ENCODE results near the gene NEMP1. TPM values are rescaled to one million over a fixed set of nuclear protein-coding genes. Genes with fewer than 3 reads are reported as not detected.

Gene NEMP1
- total RNA-seq = 3.8 and 4.7 TPM in 2 replicates

DNA sequence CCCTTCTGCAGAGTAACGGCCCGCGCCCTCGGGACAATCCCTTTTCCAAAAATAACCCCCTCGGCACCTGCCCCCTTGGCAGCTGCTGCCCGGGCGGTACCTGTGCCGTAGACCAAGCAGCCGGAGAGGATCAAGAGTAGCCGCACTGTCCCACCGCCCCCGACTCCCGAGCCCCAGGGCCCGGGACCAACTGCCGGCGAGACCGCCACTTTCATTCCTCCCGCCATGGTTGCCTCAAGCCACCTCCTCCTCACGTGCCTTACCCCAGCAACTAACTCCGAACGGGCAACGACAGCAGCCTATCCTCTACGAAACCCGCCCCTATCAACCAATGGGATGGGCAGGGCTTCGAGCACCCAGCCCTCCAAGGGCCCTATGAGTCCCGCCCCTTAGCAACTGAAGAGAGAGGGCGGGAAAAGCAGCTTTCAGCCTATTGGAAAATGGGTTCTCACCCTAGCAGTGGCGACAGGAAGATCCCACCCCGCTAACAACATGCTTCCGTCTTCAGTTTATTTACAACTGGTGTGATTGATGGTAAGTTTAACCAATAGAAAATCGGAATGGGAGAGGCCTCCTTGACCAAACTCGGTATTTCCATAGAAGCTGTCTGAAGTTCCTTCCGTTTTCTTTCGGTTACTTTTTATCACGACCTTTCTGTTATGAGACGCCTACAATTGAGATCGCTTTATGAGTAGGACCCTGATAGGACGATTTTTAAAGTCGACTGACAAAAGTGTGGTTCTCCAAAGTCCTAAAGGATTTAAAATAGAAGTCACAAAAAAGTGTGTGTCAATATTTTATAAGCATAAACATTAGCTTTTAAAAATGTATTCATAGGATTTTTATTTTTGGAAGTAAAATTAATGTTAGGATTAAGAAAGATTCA is at the start of gene NEMP1:
Gene NEMP1 (minus strand): TSS at position 273 of the 886 bp plus-strand sequence. CDS start 46 bp downstream, at position 227.

GRCh38 chr12:57127726-57128518 is 49.3 kb upstream of the NEMP1 start, which contains the start of gene LRP1:
Gene LRP1 (plus strand): TSS chr12:57128483. CDS start chr12:57128965, 482 bp downstream.

GRCh38 chr12:57111031-57111734 is 32.6 kb upstream of the NEMP1 start, which contains the start of gene STAT6:
Gene STAT6 (minus strand): TSS chr12:57111362. CDS start chr12:57108278, 3,084 bp downstream.

GRCh38 chr12:57088354-57089270 is 10.0 kb upstream of the NEMP1 start, which contains the start of gene NAB2:
Gene NAB2 (plus strand): TSS chr12:57089114. CDS start chr12:57089272, 158 bp downstream.

GRCh38 chr12:57049890-57050289 is 28.7 kb downstream of the NEMP1 start, which contains the start of gene MYO1A:
Gene MYO1A (minus strand): TSS chr12:57050129. CDS start chr12:57048323, 1,806 bp downstream.

DNA sequence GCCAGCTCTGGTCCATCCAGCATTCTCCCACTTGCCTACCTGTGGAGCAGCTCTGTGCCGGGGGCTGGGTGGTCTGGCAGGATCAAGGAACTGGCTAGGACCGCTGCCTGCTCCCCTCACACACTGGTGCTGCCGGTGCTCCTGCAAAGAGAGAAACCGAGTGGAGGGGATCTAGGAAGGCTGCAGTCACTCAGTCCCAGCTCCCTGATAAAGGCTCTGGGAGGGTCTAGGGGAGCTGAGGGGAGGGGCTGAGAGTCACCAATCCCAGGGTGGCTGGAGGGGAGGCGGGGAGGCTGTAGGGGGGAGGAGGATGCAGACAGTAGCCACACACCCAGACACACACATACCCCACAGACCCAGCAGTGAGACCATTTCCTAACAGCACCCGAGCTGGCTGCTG is 62.2 kb downstream of the NEMP1 start, which contains the start of gene TAC3:
Gene TAC3 (minus strand): TSS at position 182 of the 400 bp plus-strand sequence. CDS start 732 bp downstream, outside the sequence.

DNA sequence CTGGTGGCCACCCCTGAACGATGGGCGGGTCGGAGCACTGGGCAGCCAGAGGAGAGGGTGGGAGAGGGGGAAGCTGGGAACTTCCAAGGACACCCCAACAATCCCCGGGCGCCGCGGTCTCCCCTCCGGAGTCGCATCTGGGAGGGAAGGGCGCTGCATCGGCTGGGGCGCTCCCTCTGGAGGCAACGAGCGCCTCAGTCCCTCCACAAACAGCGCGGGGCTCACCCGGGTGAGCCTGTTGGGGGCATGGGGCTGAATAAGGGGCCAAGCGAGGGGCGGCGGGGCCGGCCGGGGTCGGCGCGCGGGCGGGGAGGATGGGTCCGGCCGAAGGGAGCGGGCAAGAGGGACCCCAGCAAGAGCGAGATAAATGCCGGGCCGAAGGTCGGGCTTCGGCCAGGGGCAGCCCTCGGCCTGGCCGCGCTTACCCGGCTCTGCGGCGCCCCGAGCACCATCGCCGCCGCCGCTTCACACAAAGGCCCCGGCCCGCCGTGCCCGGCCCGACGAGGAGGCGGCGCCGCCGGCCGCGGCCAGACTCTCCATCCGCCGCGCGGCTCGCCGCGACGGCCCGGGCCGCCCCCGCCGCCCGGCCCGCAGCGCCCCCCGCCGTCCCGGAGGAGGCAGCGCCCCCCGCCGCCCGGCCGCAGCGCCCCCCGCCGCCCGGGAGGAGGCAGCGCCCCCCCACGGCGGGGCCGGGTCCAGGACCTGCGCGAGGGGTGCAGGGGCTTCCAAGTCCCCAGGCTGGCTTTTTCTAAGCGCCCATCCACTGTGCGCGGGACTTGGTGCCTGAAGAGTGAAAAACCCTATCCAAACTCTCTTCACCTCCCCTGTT is 72.4 kb downstream of the NEMP1 start, which contains the start of gene ZBTB39:
Gene ZBTB39 (minus strand): TSS at position 567 of the 829 bp plus-strand sequence. CDS start 1,629 bp downstream, outside the sequence.

Other genes starting within 250 kb of the NEMP1 start
- gene SDR9C7, start 144.4 kb downstream of the NEMP1 start, total RNA-seq = under 0.01 TPM in 1 of 2 replicates, not detected in the other
- gene RDH16, start 121.2 kb downstream of the NEMP1 start, total RNA-seq = 0.09 and 0.14 TPM in 2 replicates
- gene ZBTB39, start 72.2 kb downstream of the NEMP1 start, total RNA-seq = 2.8 and 3.6 TPM in 2 replicates
- gene TAC3, start 62.3 kb downstream of the NEMP1 start, total RNA-seq = not detected in 2 replicates
- gene MYO1A, start 28.7 kb downstream of the NEMP1 start, total RNA-seq = under 0.01 TPM in 1 of 2 replicates, not detected in the other
- 26.6 and 39.9 TPM in 2 replicates for gene NAB2, start 10.3 kb upstream of the NEMP1 start, total RNA-seq
- 75.2 and 76.1 TPM in 2 replicates for gene STAT6, start 32.6 kb upstream of the NEMP1 start, total RNA-seq
- gene LRP1, start 49.7 kb upstream of the NEMP1 start, total RNA-seq = 258 and 432 TPM in 2 replicates
- gene LRP1-AS, start 68.8 kb upstream of the NEMP1 start, total RNA-seq = not detected in 2 replicates
- 0.28 and 0.65 TPM in 2 replicates for gene NXPH4, start 138.0 kb upstream of the NEMP1 start, total RNA-seq
- gene SHMT2, start 150.9 kb upstream of the NEMP1 start, total RNA-seq = 223 and 313 TPM in 2 replicates
- 0.14 and 0.37 TPM in 2 replicates for gene STAC3, start 172.4 kb upstream of the NEMP1 start, total RNA-seq

All from smooth muscle cell of bladder (primary cell).